ENCODE results near the gene KLF9.
"Not testable (repeated sequence)": the region's sequence is repeated elsewhere in the genome, so short reads cannot be mapped to it uniquely, and the experiment has no call there.

KLF9 gene

DNA sequence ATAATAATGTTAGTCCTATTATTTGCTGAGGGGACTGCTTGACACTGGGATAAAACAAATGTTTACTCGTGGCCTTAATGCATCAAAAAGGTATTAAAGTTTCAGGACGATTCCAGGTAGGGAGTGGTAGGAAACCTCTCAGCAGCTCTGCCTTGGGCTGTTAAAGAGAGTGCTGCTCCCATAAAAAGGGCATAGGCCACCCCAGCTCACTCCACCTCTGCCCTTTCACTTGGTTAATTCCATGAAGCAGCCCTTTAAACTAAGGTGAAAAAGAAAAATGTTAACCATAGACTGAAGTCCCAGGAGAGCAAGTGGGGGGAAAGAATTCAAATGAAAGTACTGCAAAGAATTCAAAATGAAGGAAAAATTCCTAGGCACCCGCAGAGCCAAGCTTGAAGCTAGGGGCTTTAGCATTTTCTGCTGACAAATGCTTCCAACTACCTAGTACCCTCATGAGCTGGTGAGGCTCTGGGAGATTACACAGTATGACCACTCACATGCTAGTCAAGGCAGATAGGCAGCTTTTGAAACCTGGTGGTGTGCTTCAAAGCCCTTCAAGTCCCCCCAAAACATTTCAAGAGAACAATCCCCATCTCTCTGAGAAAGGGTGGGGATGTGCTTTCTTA is 8.5 kb downstream of the KLF9 start:
- no peak for DNase-seq (ENCODE audit: low spot score)

DNA sequence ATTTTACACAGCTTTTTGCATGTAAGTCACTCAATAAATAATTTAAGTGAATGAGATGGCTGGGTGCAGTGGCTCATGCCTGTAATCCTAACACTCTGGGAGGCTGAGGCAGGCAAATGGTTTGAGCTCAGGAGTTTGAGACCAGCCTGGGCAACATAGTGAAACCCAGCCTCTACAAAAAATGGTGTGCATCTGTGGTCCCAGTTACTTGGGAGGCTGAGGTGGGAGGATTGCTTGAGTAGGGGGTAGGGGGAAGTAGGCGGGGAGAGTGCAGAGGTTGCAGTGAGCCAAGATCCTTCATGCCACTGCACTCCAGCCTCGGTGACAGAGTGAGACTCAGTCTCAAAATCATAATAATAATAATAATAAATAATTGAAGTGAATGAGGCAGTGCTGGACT is 10.2 kb downstream of the KLF9 start:
- no peak for DNase-seq (ENCODE audit: low spot score)

DNA sequence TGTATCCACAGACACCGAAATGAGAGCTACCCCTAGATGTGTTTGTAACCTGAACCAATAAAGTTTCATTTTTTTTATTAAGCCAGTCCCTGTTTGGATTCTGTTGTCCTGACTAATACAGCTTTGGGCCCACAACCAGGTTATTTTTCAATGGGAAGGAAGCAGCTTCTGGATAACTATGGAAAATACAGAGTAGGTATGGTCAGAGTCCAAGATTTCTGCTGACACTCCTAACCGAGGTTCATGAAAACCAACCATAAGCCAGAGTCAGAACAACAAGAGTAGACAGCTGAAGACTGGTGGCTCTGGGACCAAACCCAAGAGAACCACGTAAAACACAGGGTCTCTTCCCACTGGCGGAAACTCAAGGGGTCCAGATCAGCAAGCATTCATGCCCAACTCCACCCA is 10.8 kb downstream of the KLF9 start:
- DNase-seq (ENCODE audit: low spot score): no peak

DNA sequence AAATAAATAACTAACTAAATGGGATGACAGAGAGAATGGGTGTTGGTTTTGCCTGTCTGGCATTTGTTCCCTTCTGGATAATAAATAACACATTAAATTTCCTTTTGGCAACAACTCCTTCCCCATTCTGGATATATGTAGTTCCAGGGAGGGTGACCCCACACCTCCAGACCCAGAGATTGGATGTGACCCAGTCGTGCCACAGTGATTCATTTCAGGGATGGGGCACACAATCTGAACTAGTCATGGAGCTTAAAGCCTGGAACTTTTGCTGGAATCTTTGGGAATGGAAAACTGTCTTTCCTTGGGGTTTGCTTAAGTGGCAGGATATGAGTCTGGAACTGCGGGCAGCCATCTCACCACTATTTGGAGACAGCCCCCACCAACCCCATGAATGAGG is 11.3 kb downstream of the KLF9 start:
- no peak for DNase-seq (ENCODE audit: low spot score)

DNA sequence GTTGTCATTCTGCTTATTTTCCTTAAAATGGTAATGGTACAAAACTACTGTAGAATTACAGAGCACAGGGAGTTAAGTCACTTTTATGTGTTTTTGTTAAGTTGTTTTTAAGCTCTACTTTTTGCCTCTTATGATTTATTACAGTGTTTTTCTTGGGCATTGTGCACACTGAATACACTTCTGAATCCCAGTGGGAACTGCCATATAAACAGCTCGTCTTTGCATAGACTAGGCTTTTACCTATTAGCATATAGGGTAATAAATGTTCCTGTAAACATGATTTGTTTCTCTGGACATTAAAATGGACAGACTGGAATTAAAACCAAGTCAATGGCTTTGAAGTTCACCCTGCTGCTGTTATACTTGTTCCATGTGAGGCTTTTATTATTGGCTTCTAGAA is 12.2 kb downstream of the KLF9 start:
- DNase-seq (ENCODE audit: low spot score): no peak

DNA sequence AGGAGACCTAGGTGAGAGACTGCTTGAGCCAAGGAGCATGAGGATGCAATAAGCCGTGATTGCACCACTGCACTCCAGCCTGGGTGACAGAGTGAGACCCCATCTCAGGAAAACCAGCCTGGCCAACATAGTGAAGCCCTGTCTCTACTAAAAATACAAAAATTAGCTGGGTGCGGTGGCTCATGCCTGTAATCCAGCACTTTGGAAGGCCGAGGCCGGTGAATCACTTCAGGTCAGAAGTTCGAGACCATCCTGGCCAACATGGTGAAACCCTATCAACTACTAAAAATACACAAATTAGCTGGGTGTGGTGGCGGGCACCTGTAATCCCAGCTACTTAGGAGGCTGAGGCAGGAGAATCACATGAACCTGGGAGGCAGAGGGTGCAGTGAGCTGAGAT is 13.2 kb downstream of the KLF9 start:
- DNase-seq (ENCODE audit: low spot score): not testable (repeated sequence)

DNA sequence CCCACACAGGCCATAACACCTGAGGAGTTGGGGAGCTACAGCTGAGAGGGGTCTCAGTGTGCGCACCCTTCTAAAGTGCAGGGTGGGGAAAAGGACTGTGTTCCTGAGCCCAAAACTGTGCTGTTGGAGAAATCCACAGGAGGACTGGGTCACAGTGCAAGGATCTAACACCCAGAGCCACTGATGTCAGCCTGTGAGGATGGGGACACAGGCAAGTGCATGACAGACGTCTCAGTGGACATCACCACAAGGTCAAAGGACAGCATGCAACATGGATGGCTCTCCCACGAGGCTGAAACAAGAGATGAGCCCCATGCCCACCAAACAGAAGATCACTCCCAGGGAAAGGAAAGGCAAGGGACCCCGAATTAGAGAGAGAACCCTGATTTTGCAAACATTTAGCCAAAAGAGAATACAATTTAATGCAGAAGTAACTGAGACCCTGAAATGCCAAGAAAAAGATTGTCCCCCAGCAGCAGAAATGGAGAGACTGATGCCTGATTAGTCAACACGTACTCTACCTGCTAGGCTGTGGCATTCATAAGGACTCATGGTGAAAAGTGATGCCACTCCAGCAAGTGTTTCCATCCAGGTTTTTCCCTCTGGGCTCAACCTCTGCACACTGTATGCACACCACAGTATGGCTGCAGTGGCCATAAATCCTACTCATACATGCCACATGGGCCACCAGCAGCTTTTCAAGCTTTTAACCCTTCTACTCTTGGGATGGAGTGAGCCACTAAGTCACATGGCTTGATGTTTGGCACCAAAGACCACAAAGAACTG is 14.2 kb downstream of the KLF9 start:
- no peak for DNase-seq (ENCODE audit: low spot score)

DNA sequence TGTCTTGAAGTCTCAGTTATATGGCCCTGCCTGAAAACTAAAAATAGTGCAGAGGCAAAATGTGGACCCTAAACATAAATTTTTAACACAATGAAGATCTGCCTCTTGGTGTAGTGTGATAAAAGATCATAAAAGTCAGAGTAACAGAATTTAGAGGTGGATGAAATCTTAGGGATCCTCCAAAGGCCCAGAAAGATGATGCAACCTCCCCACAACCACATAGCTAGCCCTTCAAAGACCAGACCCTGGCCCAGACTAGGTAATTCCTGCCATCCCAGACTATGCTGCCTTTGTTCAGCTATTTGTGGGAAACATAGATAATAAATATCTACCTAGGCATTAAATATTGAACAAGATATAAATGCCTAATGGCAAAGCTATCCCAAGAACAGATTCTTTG is 15.3 kb downstream of the KLF9 start:
- no peak for DNase-seq (ENCODE audit: low spot score)

DNA sequence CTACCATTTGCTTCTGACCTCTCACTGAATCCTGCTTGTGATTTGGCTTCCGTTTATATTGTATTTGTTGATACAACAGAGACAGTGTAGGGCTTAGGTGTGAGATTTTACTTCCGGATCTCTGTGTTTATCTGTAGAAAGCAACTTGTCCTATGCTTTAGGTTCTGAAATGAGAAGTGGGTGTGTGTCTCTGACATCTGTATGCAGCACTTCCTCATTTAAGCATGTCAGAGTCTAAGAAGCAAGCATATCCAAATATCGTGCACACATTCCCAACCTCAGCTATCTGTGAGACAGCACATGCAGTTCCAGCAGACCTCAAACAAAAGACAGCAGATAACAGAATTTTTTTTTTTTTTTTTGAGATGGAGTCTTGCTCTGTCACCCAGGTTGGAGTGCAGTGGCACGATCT is 16.3 kb downstream of the KLF9 start:
- peak; percentile 68 for DNase-seq (ENCODE audit: low spot score)

DNA sequence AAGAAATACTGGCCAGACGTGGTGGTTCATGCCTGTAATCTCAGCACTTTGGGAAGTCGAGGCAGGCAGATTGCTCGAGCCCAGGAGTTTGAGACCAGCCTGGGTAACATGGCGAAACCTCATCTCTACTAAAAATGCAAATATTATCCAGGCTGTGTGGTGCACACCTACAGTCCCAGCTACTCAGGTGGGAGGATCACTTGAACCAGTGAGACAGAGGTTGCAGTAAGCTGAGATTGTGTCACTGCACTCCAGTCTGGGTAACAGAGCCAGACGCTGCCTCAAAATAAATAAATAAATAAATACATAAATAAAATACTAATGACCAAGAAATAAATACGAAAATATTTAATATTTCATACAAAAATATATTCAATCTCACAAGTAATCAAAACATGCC is 18.8 kb downstream of the KLF9 start:
- no peak for DNase-seq (ENCODE audit: low spot score)

DNA sequence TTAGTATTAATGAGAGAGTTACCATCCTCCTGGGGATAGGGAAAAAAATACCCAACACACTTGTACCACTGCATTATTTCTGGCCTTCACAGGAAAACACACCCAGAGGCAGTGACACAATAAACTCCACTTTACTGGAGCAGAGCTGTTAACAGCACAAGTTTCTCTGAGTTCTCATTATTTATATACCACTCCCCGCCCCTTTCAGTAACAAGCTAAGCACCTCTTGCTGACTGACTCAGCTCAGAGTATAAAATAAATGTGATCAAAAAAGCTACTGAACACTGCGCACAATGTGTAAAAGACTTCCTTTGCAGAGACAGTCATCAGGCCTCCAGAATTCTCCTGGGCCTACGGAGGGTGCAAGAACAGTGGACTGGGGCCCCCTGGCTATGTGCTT is 21.6 kb downstream of the KLF9 start:
- no peak for DNase-seq (ENCODE audit: low spot score)

DNA sequence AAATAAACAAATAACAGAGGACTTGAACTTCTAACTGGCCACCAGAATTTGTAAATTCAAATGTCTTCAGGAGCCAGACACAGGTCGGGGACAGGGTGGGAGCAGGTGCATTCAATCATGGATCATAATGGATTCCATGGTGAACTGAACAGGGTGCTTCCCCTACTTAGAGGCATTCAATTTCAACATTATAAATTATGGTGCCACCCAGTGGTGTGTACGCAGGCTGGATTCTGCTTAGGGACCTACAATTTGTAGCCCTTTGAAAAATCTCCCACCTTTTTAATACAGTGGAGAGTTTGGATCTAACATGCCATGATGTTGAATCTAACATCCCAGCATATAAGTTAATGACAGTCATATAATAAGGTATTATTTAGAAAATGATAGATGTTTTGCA is 22.3 kb downstream of the KLF9 start:
- peak; percentile 49 for DNase-seq (ENCODE audit: low spot score)

DNA sequence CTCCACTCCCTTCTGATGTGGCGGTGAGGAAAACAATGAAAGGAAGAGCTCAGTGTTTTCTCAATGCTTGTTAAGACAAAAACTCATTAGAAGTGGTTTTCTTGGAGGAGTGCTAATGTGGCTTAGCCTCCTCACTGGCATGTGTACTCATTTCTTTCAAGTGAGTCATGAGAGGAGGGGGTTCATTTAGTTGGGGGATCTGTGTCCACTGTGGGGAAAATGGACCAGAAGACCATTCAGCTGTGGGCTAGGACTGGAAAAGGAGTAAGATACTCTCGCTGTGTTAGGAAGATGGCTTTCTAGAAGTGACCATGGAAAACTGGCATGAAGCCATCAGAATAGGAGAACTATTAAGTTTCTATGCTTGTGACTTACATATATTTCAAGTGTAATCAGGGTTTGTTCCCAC is 23.5 kb downstream of the KLF9 start:
- no peak for DNase-seq (ENCODE audit: low spot score)

DNA sequence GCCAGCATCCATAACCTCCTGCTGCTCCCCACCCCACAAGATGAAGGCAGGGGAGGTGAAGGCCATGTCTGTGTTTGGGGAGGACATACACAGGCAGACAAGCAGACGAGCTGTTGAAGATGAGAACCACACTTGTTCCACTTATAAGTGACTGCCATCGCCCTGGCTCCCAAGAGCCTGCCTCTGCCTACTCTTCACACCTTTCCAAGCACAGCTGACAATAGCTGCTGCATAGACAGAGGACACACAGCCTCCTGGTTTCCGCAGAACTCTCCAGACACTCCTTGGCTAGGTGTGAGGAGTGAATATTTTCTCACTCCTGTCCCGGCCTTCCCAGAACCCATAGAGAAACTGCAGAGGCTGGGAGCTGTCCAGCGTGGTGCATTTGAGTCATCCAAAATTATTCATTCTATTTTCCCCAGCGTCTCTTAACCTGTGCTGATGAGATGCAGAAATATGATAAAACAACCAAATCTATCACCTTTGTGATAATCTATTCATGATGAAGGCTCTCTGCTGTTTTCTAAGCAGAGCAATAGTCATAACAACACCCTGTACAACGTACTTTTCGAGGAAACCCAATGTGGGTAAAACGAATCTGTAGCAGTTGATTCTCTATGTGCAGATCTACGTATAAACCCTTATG is 24.7 kb downstream of the KLF9 start:
- DNase-seq (ENCODE audit: low spot score): no peak

DNA sequence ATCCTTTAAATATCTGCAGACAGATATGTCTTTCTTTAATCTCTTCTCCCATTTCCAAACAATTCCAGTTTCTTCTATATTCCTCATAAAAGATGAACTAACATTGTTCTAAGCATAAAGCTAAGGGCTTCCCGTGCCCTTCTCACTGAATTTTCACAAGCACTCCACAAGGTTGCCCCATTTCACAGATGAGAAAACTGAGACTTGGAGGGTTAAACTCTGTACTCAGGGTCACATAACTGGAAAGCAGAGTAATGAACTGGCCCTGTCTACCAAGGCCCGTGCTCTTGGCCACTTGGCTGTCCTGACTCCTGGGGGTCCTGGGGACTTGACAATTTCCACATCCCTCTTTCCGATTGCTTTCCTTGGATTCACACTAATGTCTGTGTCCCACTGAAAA is 25.3 kb downstream of the KLF9 start:
- DNase-seq (ENCODE audit: low spot score): no peak

DNA sequence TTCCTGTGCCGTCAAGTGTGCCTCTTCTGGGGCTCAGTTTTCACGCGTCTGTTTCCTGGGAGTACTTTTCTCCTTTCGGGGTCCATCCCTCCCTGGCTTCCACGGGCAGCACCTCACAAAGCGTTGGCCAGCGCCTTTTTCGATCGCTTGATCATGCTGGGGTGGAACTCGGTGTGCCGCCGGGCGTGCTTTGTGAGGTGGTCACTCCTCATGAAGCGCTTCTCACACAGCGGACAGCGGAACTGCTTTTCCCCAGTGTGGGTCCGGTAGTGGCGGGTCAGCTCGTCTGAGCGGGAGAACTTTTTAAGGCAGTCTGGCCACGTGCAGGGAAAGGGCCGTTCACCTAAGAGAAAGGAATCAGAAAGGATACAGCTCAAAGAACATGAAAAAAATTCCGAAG is 26.8 kb downstream of the KLF9 start:
- DNase-seq (ENCODE audit: low spot score): no peak

DNA sequence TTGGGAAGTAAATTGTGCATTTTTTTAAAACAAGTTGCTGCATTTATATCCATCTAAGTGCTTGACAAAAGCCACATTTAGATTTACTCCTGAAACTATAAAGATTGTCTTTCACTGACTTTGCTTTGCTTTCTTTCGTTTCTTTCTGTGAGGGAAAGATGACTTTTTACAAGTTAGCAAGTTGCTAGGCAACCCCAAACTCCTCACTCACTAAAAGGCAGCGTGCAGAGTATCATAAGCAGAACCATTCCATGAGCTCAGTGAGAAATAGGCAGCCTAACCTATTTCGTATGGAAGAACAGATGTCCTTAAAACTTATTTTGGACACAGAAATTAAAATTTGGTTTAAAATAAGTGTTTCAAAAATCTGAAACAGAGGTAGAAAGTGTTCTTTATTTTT is 29.0 kb downstream of the KLF9 start:
- DNase-seq (ENCODE audit: low spot score): no peak

DNA sequence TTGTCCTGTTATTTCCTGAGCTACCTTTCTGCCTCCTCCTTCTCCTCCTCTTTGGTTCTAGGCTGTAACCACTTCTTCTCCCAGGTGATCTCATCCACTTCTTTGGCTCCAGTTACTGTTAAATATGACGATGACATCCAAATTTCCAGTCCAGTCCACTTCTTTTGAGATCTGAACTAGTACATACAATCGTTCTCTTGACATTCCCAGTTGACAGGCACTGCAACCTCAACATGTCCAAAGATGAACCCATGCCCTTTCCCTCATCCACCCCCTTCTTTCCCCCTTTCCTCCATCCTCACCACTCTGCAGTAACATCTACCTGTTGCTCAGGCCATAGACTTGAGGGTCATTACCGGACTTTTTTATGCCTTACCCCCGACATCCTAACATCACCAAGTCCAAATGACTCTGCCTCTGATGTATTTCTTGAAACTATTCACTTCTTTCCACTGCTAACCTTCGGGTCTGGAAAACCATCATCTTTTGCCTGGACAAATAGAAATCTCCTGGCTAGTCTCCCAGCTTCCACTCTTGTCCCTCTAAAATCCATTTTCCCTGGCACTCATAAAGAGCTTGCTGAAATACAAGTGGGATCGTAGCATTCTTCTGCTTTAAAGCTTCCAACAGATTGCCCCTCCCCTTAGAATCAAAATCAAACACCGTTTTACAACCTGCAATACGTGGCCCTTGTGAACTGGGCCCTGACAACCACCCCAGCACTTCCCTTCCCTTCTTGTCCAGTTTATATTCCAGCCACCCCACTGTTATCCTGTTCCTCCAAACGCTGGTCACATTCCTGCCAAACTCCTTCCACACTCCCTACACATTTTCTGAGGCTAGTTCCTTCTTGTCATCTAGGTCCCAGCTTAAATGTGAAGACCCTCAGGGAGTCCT is 31.5 kb downstream of the KLF9 start:
- DNase-seq (ENCODE audit: low spot score): no peak

DNA sequence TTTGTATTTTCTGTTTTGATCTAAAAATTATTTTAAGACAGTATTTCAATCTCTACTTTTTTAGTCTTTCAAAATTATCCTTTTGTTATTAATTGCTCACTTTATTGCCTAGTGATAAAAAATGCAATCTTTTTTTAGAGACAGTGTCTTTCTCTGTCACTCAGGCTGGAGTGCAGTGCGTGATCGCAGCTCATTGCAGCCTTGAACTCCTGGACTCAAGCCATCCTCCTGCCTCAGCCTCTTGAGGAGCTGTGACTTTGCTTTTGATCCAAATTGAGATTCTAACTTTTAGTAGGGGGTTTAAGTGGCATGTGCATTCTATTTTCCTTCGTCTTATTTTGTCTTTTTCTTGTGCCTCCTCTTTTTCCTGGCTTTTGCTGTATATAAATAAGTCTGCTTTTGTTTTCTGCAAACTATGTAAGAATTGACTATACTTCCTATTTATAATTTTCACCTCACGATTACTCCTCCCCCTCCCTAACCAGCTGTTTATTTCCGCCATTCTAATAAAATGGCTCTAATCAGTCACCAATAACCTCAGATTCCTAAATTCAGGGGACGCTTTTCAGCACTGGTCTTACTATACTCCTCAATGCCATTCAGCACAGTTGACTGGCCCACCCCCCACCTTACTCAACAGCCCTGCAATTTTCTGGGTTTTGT is 32.3 kb downstream of the KLF9 start:
- no peak for DNase-seq (ENCODE audit: low spot score)

DNA sequence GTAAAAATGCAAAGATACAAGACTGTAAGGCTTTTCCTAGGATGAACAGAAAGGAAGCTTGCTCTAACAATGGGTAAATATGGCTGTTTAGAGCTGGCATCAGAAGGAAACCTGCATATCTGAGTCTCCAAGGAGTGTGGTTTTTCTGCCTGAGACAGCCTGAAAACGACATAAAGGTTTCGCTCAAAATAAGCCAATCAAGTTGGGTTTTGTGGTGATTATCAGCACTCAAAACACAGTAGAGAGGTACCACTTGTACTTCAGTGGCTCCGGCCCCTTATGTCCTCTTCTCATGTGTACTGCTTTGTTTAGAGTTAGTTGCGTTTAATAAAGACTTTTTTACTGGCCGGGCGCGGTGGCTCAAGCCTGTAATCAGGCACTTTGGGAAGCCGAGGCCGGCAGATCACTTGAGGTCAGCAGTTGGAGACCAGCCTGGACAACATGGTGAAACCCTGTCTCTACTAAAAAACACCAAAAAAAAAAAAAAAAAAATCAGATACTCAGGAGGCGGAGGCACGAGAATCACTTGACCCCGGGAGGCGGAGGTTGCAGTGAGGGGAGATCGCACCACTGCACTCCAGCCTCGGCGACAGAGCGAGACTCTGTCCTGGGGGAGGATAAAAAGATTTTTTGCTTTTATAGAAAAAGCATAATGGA is 39.4 kb downstream of the KLF9 start:
- DNase-seq (ENCODE audit: low spot score): no peak

DNA sequence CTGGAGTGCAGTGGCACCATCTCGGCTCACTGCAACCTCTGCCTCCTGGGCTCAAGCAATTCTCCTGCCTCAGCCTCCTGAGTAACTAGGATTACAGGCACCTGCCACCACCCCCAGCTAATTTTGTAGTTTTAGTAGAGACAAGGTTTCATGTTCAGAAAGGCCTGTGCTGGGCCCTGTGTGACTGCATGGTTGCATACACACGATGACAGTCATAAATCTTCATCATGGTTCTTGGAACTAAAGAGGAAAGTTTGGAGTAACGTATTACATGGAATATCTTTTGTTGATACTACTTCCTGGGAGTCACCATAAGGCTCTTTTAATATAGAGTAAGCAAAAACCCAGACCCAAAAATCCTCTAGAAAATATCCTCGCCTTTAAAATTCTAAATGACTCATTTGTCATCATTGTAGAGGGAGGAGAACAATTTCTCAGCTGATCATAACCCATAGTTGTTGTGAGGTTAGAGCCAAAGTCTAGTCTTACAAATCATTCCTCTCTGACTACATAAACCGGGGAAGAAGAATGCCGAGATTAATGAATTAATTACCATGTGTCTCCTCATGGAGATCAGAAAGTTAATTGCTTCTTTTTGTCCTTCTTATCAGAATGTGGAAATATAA is 47.0 kb downstream of the KLF9 start:
- DNase-seq (ENCODE audit: low spot score): no peak
